Smooth muscle cell (in vitro differentiated cells): ENCODE data around the gene CRAMP1. TPM values are rescaled to one million over a fixed set of nuclear protein-coding genes. Genes with fewer than 3 reads are reported as not detected.

ENCODE experiments used
- DNase-seq: peaks from one replicate; lab custom pipeline; 2025; ENCODE audit not compliant: unreplicated experiment; lab: John Stamatoyannopoulos, UW
- H2AFZ ChIP-seq: fragments of 200-600 bp; sonication (generic); 2 replicates; pipeline ENCODE4 v1.6.0; 2016; ENCODE audit warnings: antibody characterized with exemption, low read depth, mild to moderate bottlenecking
- H3F3A ChIP-seq: fragments of 200-600 bp; sonication (generic); 2 replicates; pipeline ENCODE4 v1.6.0; 2017; ENCODE audit warnings: antibody characterized with exemption, low read depth
- H3K27ac ChIP-seq: fragments of 200-600 bp; sonication (generic); 2 replicates; pipeline ENCODE4 v1.5.1; 2016; ENCODE audit warnings: low read depth, mild to moderate bottlenecking
- H3K27me3 ChIP-seq: fragments of 200-600 bp; sonication (generic); 2 replicates; pipeline ENCODE4 v1.6.1; 2016; ENCODE audit warnings: low read depth, mild to moderate bottlenecking
- H3K36me3 ChIP-seq: fragments of 200-600 bp; sonication (generic); 2 replicates; pipeline ENCODE4 v1.5.1; 2016; ENCODE audit warnings: low read depth
- H3K4me1 ChIP-seq: fragments of 200-600 bp; sonication (generic); 2 replicates; pipeline ENCODE4 v1.5.1; 2016; ENCODE audit warnings: low read depth
- H3K4me2 ChIP-seq: fragments of 200-600 bp; sonication (generic); 2 replicates; pipeline ENCODE4 v1.6.0; 2016; ENCODE audit warnings: mild to moderate bottlenecking
- H3K4me3 ChIP-seq: fragments of 200-600 bp; sonication (generic); 2 replicates; pipeline ENCODE4 v1.5.1; 2016; ENCODE audit warnings: mild to moderate bottlenecking
- H3K79me2 ChIP-seq: fragments of 200-600 bp; sonication (generic); 2 replicates; pipeline ENCODE4 v1.6.0; 2016; ENCODE audit warnings: low read depth, mild to moderate bottlenecking
- H3K9ac ChIP-seq: fragments of 200-600 bp; sonication (generic); 2 replicates; pipeline ENCODE4 v1.6.0; 2016; ENCODE audit warnings: low read depth
- H3K9me3 ChIP-seq: fragments of 200-600 bp; sonication (generic); replicated peaks from 2 replicates; pipeline ENCODE4 v1.5.1; 2016; ENCODE audit warnings: low read depth
- H4K20me1 ChIP-seq: fragments of 200-600 bp; sonication (generic); 2 replicates; pipeline ENCODE4 v1.6.0; 2016; ENCODE audit warnings: low read depth
- WGBS: methylation state at CpG from one replicate; pipeline ENCODE4 v1.1.7; 2016; ENCODE audit warnings: low lambda C conversion rate; 5-methylcytosine and 5-hydroxymethylcytosine counted together
- polyA plus RNA-seq: library from polyadenylated mRNA; unstranded; fragments of >200 nt; fragmentation: Nextera tagmentation; extraction: Ambion mirVana; gene quantifications from 2 replicates; pipeline ENCODE4 v1.2.1, GENCODE V29; 2016
- total RNA-seq: library from RNA; depleted of rRNA; stranded (reverse); fragments of >200 nt; gene quantifications from 2 replicates; pipeline ENCODE4 v1.2.3, GENCODE V29; 2014
- TF ChIP-seq, protein P1 (sequence below): fragments of 200-600 bp; sonication (generic); IDR thresholded peaks from 2 replicates; pipeline ENCODE4 v1.5.1; 2017; ENCODE audit warnings: borderline replicate concordance, mild to moderate bottlenecking, antibody characterized with exemption; ENCODE audit not compliant: insufficient read depth, poor library complexity, severe bottlenecking

The CRAMP1 gene
- total and polyA plus RNA-seq, 2 experiments from 2014 or later, result 7.9 to 16.5 TPM

DNA sequence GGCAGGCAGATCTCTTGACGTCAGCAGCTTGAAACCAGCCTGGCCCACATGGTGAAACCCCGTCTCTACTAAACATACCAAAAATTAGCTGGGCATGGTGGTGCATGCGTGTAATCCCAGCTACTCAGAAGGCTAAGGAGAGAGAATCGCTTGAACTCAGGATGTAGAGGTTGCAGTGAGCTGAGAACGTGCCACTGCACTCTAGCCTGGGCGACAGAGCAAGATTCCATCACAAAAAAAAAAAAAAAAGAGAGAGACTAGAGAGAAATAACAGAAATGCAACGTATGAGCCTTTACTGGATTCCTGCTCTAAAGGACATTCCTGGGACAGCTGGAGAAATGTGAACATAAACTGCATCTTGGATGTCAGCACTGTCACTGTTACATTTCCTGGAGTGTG is 11.1 kb upstream of the CRAMP1 start:
- Histone ChIP-seq H3K4me2 (no peak overlapping the region), H3K27me3 (no peaks in the 10 kb centered on the region), H3K36me3 (no peaks in the 10 kb centered on the region), H3K9me3 (no peaks in the 10 kb centered on the region), H3F3A (no peaks in the 10 kb centered on the region), H3K4me3 (no peak overlapping the region), H3K9ac (no peak overlapping the region), H3K4me1 (no peaks in the 10 kb centered on the region), H4K20me1 (no peaks in the 10 kb centered on the region), H2AFZ (no peak overlapping the region), H3K79me2 (no peaks in the 10 kb centered on the region), H3K27ac (no peak overlapping the region)
- TF ChIP-seq, protein P1, sequence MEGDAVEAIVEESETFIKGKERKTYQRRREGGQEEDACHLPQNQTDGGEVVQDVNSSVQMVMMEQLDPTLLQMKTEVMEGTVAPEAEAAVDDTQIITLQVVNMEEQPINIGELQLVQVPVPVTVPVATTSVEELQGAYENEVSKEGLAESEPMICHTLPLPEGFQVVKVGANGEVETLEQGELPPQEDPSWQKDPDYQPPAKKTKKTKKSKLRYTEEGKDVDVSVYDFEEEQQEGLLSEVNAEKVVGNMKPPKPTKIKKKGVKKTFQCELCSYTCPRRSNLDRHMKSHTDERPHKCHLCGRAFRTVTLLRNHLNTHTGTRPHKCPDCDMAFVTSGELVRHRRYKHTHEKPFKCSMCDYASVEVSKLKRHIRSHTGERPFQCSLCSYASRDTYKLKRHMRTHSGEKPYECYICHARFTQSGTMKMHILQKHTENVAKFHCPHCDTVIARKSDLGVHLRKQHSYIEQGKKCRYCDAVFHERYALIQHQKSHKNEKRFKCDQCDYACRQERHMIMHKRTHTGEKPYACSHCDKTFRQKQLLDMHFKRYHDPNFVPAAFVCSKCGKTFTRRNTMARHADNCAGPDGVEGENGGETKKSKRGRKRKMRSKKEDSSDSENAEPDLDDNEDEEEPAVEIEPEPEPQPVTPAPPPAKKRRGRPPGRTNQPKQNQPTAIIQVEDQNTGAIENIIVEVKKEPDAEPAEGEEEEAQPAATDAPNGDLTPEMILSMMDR, result no peak
- DNase-seq, result no peak
- 96% methylated on average over 7 of the region's 7 CpGs for WGBS

DNA sequence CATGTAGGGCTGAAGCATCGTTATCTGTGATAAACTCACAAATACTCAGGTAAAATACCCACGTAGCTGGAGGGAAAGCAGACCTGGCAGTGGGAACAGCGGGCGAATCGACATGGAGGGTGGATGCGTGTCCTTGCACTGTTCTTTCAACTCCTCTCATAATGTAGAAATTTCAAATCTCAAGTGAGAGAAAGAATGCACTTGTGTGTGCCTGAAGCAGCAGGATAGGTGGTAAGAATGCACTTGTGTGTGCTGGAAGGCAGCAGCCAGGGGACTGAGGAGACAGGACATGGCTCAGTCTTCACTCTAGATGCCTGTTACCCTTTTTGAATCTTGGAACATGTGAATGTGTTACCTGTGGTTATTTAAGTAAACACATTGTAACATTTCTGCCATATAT is 10.7 kb upstream of the CRAMP1 start:
- WGBS, result over 99% methylated on average over 6 of the region's 6 CpGs
- TF ChIP-seq, protein P1, result no peak
- Histone ChIP-seq H3K27me3 (no peaks in the 10 kb centered on the region), H3K9ac (no peak overlapping the region), H3K4me3 (no peak overlapping the region), H2AFZ (no peak overlapping the region), H4K20me1 (no peaks in the 10 kb centered on the region), H3K27ac (no peak overlapping the region), H3F3A (no peaks in the 10 kb centered on the region), H3K79me2 (no peaks in the 10 kb centered on the region), H3K9me3 (no peaks in the 10 kb centered on the region), H3K4me2 (no peak overlapping the region), H3K4me1 (no peaks in the 10 kb centered on the region), H3K36me3 (no peaks in the 10 kb centered on the region)
- no peak for DNase-seq

DNA sequence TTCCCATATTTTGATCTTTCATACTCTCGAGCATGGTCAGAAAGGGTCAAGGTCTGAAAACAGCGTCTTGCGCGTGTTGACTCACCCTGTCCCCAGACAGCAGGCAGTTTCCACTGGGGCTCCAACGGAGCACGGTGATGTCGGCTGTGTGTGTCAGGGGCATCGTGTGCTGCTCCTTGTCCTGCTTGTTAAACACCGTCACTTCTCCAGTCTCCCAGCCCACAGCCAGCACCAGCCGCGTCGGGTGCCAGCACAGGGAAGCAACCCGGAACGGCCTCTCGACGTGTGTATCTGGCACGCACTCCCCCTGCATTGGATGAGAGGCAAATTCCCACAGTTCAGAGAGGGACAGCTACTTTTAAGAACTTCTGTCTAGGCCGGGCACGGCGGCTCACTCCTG is 9.9 kb upstream of the CRAMP1 start:
- no peak overlapping the region for H3K27ac ChIP-seq
- no peak for DNase-seq
- TF ChIP-seq, protein P1, result no peak

DNA sequence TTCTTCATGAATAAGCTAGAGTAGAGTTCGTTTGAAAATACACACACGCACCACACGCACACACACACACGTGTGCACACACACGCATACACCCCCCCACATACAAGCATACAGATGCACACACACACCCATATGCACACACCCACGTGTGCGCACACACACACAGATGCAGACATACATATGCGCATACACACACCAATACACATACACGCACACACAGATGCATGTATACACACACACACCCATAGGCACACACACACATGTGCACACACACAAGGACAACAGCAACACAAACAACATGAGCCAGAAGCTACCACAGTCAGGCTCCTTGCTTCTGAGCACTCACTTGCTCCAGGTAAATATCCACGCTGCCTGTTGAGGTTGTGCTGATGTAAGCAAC is 5.4 kb upstream of the CRAMP1 start:
- Histone ChIP-seq H3K27me3 (no peaks in the 10 kb centered on the region), H3F3A (no peaks in the 10 kb centered on the region), H3K79me2 (peaks cover 4% of the 10 kb centered on the region), H3K9me3 (no peaks in the 10 kb centered on the region), H4K20me1 (no peaks in the 10 kb centered on the region), H3K36me3 (no peaks in the 10 kb centered on the region), H3K4me1 (peaks cover 13% of the 10 kb centered on the region), H3K9ac (no peak overlapping the region), H3K4me3 (no peak overlapping the region), H3K27ac (no peak overlapping the region), H3K4me2 (no peak overlapping the region), H2AFZ (no peak overlapping the region)
- WGBS, result 95% methylated on average over 10 of the region's 10 CpGs
- DNase-seq, result no peak
- TF ChIP-seq, protein P1, result no peak

More for the DNA sequence above, 9.9 kb upstream of the CRAMP1 start:
- H3F3A ChIP-seq, result no peaks in the 10 kb centered on the region
- no peaks in the 10 kb centered on the region for H3K27me3 ChIP-seq
- WGBS, result 92% methylated on average over 20 of the region's 20 CpGs
- H3K4me2 ChIP-seq, result no peak overlapping the region
- H3K36me3 ChIP-seq, result no peaks in the 10 kb centered on the region
- H3K9ac ChIP-seq, result no peak overlapping the region
- H3K4me1 ChIP-seq, result no peaks in the 10 kb centered on the region
- no peaks in the 10 kb centered on the region for H4K20me1 ChIP-seq
- H2AFZ ChIP-seq, result no peak overlapping the region
- no peak overlapping the region for H3K4me3 ChIP-seq
- no peaks in the 10 kb centered on the region for H3K9me3 ChIP-seq
- no peaks in the 10 kb centered on the region for H3K79me2 ChIP-seq
